ACHN (cell line): ENCODE measurements around the gene WDR87.
"Not testable (repeated sequence)": the region's sequence is repeated elsewhere in the genome, so short reads cannot be mapped to it uniquely, and the experiment has no call there.

Source experiments
- DNase-seq: peaks from one replicate; pipeline ENCODE4 v3.0.0-alpha.2; 2015
- in situ Hi-C: cut with HindIII; loops from 2 replicates; pipeline ENCODE4 v1.10.0; 2017; ENCODE audit warnings: low sequenced_read_pairs, low pct_ligation_motif_present, low pct_unique_long_range_greater_than_20kb

The WDR87 gene

DNA sequence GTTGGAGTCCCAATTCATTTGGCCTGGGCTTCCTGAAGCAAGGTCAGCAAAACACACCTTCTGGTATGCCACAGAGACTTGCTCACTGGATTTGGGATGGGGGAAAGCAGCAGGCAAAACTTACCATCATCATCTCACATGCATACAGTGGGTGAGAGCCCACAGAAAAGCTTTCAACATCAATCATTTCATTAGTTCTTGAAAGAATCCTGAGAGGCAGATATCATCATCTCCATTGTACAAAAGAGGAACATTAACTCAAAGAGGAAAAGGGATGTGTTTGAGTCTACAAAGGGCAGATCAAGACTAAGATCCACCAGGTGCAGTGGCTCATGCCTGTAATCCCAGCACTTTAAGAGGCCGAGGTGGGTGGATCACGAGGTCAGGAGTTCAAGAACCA lies 6.4 kb downstream of the WDR87 start:
- in situ Hi-C loops, result no loop called here
- DNase-seq, result no peak

DNA sequence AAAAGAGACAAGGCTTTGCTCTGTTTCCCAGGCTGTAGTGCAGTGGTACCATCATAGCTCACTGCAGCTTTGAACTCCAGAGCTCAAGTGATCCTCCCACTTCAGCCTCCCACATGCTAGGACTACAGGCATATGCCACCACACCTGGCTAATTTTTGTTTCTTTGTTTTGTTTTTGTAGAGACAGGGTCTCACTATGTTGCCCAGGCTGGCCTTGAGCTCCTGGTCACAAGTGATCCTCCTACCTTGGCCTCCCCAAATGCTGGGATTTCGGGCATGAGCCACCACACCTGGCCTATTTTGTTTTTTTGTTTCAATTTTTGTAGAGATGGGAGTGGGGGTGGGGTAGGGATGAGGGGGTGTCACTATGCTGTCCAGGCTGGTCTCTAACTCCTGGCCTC lies 6.9 kb downstream of the WDR87 start:
- DNase-seq, result no peak
- in situ Hi-C loops, result no loop called here

- DNase-seq, result no peak
- in situ Hi-C loops, result no loop called here
Observed at GRCh38 chr19:37896180-37896579, 10.2 kb downstream of the WDR87 start.

DNA sequence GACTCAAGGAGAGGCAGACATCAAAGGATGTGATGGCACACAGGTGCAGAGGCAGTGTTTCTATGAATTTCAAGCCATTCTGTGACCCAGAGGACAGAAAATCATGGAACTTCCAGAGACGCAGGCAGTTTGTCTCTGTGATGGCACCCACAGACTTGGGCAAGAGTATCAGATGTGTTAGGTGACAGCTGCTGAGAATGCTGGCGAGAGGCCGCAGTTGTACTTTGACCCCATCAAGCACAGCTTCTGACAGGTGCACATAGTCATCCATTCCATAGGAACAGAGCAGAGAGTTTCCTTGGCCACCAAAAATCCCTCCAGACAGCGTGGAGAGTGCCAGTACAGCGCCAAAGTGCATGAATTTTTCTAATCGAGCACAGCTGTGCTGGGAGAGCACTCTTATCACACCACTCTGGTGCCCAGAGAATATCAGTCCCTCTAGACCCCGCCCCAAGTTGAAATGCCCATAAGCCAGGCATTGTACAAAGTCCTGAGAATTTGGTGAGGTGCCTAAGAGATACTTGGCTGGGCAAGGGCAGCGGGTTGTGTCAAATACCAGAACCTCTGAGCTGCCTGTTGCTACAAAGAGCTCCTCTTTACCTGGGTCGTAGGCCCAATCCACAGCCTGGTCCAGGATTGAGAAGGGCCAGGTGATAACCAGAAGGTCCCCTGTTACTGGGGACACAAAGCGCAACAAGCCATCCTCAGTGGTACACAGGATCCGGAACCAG lies 12.4 kb downstream of the WDR87 start:
- in situ Hi-C loops, result no loop called here

DNA sequence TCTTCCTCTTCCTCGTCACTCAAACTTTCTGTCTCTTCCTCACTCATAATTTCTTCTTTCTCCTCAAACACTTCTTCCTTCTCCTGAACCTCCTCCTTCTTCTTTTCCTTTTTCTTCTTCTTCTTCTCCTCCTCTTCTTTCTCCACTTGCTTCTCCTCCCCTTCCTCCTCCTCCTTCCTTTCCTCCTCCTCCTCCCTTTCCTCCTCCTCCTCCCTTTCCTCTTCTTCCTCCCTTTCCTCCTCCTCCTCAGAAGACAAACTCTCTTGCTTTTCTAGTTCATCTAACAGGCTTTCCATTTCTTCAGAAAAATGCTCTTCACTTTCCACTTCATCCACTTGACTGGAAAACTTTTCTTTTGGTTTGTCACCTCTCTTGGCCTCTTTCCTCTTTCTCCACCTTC lies 19.8 kb downstream of the WDR87 start:
- in situ Hi-C loops, result no loop called here
- DNase-seq, result no peak

More for the DNA sequence above, 12.4 kb downstream of the WDR87 start:
- DNase-seq, result no peak

GRCh38 chr19:37885392-37885791 lies 21.0 kb downstream of the WDR87 start:
- DNase-seq, result no peak
- in situ Hi-C loops, result no loop called here

- in situ Hi-C loops, result no loop called here
- no peak for DNase-seq
Observed at GRCh38 chr19:37877147-37877546, 29.2 kb downstream of the WDR87 start.

GRCh38 chr19:37876032-37876431 lies 30.4 kb downstream of the WDR87 start:
- in situ Hi-C loops, result no loop called here
- DNase-seq, result no peak

DNA sequence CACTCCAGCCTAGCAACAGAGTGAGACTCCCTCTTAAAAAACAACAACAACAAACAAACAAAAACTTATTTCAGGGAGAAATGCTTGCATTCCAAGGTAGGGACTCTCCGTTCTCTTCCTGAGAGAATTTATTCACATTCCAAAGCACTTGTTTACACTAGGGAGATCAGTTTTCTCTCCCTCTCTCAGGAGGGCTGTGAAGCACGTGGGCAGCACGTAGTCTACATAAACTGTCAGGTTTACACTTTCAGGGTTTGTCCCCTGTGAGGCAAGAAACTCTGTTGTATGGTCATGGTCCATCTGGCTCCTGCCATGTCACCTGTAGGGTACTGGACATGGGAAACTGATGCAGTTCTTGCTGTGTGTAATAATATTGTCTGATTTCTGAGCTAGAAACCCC lies 31.6 kb downstream of the WDR87 start:
- DNase-seq, result no peak
- in situ Hi-C loops, result no loop called here

- no peak for DNase-seq
- in situ Hi-C loops, result no loop called here
Observed at GRCh38 chr19:37872383-37872782, 34.0 kb downstream of the WDR87 start.

- no peak for DNase-seq
- in situ Hi-C loops, result no loop called here
Observed at GRCh38 chr19:37869766-37870340, 36.5 kb downstream of the WDR87 start.

- DNase-seq, result no peak
- in situ Hi-C loops, result no loop called here
Observed at GRCh38 chr19:37867831-37868230, 38.6 kb downstream of the WDR87 start.

GRCh38 chr19:37865930-37866329 lies 40.5 kb downstream of the WDR87 start:
- in situ Hi-C loops, DNase-seq: not testable (repeated sequence)

DNA sequence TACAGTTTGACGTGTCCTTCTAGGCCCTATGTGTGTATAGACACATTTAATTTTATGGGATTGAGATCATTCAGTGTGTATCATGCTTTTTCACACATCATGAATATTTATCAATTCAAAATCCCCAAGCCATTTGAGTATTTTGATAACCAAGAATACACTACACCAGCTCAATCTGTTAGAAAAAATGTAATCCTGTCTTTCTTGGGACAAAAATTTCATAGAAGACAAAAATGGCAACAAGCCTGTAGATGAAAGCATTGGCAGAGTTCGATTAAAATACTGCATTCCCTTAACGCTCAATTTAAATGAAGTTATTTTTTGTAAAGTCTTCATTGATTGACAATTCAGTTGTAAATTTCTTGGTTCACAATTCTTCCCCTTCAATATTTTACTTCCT lies 41.9 kb downstream of the WDR87 start:
- in situ Hi-C loops, result no loop called here
- DNase-seq, result no peak

GRCh38 chr19:37855098-37855497 lies 51.3 kb downstream of the WDR87 start:
- DNase-seq, result no peak
- in situ Hi-C loops, result no loop called here

DNA sequence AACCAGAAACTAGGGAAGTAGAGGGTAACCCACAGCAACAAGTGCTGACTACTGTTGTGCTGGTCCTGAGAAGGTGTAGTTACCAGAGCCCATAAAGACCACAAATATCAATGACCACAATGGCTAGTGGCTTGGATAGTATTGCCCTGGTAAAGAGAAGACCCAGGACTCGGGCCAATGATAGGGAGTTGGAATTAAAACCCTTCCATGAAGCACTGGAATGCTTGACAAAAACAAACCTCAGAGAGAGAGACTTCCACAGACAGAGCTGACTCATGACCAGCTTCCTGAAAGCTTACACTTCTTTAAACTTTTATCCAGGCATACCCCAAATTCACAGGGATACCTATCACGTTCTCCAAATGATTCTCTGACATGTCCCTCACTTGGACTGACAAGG lies 60.5 kb downstream of the WDR87 start:
- no peak for DNase-seq
- in situ Hi-C loops, result no loop called here
